GM19463 (cell line): ENCODE results near the gene OR7G3.

ENCODE experiments used
- ATAC-seq: cut with Tn5 transposase; IDR thresholded peaks from one replicate; pipeline ENCODE4 v1.9.1; 2021; ENCODE audit warnings: mild to moderate bottlenecking, moderate library complexity; ENCODE audit not compliant: unreplicated experiment

OR7G3 gene

GRCh38 chr19:9109959-9110358, 16.8 kb downstream of the OR7G3 start:
- ATAC-seq: no peak

DNA sequence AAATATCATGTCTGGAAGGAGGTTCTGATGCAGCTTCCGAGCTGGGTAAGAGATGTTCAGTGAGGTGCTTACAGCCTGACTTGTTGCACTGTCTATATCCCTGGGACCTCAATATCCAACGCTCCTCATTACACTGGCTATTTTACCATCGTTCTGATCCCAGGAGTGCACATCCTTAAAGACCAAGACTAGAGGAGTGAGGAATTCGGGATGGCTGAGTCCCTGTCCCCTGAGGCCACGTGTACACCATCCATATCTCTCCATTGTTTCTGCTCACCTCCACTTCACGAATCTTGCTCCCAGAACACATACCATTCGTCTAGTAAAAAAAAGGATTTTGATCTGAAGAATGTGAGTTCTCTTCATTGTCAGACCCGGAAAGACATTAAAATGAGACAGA, 19.4 kb downstream of the OR7G3 start, which contains the start of gene OR7G2:
Gene OR7G2 (minus strand): TSS at position 101 of the 400 bp plus-strand sequence. CDS start 4,232 bp downstream, outside the sequence.
- no peak for ATAC-seq

DNA sequence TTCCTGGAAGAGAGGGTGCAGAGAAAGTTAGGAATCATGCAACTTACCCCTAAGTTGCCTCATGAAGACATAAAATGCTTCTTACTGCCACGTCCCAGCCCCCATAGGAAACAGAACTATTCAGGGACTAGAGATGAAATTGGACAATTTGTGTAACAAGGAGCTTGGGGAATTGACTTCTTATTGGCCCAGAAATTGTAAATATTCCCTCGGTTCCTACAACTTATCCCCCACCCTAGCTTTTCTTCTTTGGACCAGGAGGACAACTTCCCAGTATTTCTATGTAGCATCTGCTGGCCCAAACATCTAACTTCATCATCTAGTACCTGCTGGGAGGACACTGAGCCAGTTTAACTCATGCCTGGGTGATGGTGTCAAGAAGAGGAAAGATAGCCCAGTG, 40.0 kb downstream of the OR7G3 start, which contains the start of gene OR1M1:
Gene OR1M1 (plus strand): TSS at position 301 of the 400 bp plus-strand sequence. CDS start 6,184 bp downstream, outside the sequence.
- ATAC-seq: no peak

DNA sequence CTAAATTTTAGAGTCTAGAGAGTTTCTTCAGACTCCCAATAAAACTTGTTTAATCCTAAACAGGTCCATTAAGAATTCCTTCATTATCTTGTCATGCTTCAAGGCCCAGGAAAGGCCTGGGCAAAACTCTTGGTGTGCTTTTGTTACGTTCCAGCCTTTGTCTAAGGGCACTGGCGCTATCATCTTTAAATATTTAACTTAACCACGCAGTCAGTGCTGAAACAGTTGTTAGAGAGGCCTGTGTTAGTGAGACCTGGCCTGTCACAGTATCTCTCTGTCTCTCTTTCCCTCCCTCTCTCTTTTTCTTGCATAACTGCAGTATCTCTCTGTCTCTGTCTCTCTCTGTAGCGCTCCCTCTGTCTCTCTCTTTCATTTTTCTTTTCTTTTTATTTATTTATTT, 48.1 kb downstream of the OR7G3 start:
- no peak for ATAC-seq

DNA sequence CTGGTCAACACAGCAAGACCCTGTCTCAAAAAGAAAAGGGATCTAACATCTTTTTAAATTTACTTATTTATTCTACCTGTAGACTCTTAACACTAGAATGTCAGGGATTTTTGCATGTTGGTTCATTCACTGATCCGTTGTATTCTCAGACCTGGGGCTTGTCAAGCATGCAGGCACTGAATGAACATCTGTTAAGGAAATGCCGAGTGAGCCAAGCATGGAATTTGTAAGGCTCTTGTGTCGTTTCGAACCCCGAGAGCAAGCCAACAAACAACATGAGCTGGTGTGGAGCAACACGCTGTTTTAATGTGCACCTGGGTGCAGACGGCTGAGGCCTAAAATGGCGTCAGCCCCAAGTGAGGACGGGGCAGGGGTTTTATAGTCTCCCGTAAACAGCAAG, 49.8 kb downstream of the OR7G3 start:
- ATAC-seq: no peak
